Stimulated activated CD4-positive, alpha-beta T cell treated with anti-CD3 and anti-CD28 coated beads, Interleukin-1b, Interleukin-23, amount 100 ng/mL, for 24 hours (primary cell): ENCODE results near the gene ZDHHC17.
A peak's percentile ranks its signal among the peaks of the same experiment; 100 is the strongest.
"Not testable (repeated sequence)": the region's sequence is repeated elsewhere in the genome, so short reads cannot be mapped to it uniquely, and the experiment has no call there.

Experiments
- DNase-seq, 4 experiments: peaks; one replicate each; pipeline ENCODE4 v3.0.0-alpha.2; 2020; ENCODE audit warnings: low read depth in 4 of 4, low spot score in 1 of 4

The ZDHHC17 gene, protein sequence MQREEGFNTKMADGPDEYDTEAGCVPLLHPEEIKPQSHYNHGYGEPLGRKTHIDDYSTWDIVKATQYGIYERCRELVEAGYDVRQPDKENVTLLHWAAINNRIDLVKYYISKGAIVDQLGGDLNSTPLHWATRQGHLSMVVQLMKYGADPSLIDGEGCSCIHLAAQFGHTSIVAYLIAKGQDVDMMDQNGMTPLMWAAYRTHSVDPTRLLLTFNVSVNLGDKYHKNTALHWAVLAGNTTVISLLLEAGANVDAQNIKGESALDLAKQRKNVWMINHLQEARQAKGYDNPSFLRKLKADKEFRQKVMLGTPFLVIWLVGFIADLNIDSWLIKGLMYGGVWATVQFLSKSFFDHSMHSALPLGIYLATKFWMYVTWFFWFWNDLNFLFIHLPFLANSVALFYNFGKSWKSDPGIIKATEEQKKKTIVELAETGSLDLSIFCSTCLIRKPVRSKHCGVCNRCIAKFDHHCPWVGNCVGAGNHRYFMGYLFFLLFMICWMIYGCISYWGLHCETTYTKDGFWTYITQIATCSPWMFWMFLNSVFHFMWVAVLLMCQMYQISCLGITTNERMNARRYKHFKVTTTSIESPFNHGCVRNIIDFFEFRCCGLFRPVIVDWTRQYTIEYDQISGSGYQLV

GRCh38 chr12:76763746-76764675 is at the start of gene ZDHHC17:
TSS of gene ZDHHC17 (plus strand) at chr12:76764115. CDS start at chr12:76764237, 122 bp downstream.
- peak; percentile 63 to 84 (median 81) for DNase-seq

DNA sequence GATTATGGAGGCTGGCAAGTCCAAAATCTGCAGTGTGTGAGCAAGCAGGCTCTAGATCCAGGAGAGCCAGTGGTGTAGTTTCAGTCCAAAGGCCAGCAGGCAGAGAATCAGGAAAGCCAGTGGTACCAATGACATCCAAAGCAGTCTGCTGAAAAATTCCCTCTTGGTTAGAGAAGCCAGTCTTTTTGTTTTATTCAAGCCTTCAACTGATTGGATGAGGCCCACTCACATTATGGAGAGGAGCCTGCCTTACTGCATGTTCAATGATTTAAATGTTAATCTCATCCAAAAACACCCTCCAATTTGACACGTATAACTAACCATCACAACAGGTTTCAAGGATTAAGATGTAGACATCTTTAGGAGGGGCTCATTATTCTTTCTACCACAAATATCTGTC is 49.5 kb upstream of the ZDHHC17 start:
- no peak for DNase-seq

DNA sequence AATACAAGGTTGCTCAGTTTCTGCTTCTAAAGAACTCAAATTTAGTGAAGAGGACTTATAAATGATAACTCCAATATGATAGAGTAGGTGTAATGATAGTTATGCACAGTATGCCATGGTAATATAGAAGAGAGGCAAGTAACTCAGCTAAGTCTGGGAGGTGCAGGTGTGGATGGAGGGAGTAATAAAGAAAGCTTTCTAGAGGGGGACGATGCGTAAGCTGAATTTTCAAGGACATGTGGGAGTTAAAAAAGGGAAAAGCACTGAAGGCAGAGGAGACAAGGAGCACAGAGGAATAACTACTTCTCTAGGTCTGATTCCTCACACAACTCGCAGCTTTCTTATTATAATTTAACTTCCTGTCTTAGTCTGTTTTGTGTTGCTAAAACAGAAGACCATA is 49.1 kb upstream of the ZDHHC17 start:
- DNase-seq: no peak

DNA sequence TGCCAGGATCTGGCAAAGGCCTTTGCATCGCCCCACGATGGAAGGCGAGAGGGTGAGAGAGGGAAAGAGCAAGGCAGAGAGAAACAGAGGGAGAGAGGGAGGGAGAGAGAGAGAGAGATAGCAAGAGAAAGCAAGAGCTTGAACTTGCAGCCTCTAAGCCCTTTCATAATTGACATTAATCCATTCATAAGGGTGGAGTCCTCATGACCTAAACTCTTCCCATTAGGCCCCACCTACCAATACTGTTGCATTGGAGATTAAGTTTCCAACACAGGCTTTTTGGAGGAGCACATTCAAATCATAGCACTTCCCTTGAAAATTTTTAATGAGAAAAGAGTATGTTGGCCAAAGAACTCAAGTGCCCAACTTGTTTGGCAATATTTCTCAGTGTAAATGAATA is 48.6 kb upstream of the ZDHHC17 start:
- DNase-seq: no peak

GRCh38 chr12:76717314-76717713 is 46.6 kb upstream of the ZDHHC17 start:
- DNase-seq: no peak

DNA sequence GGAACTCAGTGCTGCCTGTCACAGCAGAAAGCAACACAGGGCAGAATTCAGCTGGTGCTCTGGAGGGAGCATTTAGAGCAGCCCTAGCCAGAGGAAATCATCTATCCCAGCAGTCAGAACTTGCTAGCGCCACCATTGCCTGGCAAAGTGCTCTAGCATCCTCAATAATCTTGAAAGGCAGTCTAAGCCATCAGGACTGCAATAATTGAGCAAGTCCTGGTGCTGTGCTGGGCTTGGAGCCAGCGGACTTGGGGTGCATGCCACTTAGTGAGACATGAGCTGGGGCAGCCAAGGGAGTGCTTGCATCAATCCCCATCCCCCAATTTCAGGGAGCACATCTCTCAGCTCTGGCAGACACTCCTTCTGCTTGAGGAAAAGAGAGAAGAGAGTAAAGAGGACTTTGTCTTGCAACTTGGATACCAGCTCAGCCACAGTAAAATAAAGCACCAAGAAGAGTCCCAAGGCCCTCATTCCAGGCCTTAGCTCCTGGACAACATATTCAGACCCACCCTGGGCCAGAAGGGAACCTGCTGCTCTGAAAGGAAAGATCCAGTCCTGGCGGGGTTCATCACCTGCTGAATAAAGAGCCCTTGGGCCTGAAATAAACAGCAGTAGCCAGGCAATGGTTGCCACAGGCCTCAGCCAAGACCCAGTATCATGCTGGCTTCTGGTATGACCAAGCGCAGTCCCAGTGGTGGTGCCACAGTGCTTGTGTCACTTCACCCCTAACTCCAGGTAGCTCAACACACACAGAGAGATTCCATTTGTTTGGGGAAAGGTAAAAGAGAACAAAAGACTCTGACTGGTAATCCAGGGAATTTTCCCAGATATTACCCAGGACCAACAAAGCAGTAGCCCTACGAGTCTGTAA is 44.5 kb upstream of the ZDHHC17 start:
- no peak for DNase-seq

GRCh38 chr12:76720068-76720467 is 43.8 kb upstream of the ZDHHC17 start:
- DNase-seq: no peak

GRCh38 chr12:76726626-76727025 is 37.3 kb upstream of the ZDHHC17 start:
- DNase-seq: no peak

- DNase-seq: not testable (repeated sequence)
Measured at GRCh38 chr12:76732188-76732587, 31.7 kb upstream of the ZDHHC17 start.

DNA sequence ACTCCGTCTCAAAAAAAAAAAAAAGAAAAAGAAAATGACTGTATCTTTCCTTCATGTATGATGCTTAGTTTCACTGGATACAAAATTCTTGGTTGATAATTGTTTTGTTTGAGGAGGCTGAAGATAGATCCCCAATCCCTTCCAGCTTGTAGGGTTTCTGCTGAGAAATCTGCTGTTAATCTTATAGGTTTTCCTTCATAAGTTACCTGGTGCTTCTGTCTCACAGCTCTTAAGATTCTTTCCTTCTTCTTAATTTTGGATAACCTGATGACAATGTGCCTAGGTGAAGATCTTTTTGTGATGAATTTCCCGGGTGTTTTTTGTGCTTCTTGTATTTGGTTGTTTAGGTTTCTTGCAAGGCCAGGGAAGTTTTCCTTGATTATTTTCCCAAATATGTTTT is 26.2 kb upstream of the ZDHHC17 start:
- DNase-seq: not testable (repeated sequence)

DNA sequence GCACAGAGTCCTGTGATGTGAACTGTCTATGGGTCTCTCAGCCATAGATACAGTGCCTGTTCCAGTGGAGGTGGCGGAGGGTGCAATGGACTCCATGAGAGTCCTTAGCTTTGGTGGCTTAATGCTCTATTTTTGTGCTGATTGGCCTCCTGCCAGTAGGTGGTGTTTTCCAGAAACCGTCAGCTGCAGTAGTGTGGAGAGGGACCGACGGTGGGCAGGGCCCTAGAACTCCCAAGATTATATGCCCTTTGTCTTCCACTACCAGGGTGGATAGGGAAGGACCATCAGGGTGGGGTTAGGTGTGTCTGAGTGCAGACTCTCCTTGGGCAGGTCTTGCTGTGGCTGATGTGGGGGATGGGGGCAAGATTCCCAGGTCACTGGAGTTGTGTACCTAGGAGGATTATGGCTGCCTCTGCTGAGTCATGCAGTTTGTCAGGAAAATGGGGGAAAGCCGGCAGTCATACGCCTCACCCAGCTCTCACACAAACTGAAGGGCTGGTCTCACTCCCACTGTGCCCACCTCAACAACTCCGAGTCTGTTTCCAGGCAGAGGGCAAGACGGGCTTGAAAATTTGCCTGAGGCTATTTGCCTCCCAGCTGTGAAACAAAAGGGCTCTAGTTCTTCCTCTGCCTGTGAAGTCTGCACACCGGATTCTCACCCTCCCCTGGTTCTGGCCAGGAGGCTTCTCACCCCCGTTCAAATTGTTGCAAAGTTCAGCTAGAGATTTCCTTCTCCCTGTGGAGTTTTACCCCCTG is 24.9 kb upstream of the ZDHHC17 start:
- DNase-seq: no peak

GRCh38 chr12:76739896-76740295 is 24.0 kb upstream of the ZDHHC17 start:
- no peak for DNase-seq

DNA sequence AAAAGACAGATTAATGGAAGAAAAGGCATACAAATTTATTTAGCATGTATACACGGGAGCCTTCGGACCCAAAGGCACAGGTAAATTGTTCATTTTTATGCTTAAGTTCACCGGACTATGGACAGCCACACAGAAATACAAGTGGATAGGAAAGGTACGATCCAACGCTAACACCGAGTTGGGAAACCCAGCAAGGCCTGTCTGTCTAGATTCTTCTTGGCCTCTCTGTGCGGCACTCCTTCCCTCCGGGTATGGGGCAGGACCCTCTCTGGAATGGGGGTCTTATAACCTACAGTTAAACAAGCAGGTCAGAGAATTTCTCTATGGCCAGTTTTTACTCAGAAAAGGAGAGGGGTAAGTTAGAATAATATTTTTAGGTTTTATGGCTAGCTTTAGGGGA is 23.4 kb upstream of the ZDHHC17 start:
- no peak for DNase-seq

DNA sequence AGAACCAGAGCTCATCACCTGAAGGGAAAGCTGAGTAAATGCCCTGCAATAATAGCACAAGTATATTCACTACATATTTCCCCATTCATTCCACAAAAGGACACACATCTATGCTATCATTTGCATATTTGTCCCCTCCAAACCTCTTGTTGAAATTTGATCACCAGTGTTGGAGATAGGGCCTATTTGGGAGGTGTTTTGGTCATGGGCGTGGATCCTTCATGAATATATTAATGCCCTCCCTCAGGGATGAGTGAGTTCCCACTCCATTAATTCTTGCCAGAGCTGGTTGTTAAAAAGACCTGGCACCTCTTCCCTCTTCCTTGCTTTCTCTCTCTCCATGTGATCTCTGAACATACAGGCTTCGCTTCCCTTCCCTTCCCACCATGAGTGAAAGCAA is 18.6 kb upstream of the ZDHHC17 start:
- DNase-seq: no peak

DNA sequence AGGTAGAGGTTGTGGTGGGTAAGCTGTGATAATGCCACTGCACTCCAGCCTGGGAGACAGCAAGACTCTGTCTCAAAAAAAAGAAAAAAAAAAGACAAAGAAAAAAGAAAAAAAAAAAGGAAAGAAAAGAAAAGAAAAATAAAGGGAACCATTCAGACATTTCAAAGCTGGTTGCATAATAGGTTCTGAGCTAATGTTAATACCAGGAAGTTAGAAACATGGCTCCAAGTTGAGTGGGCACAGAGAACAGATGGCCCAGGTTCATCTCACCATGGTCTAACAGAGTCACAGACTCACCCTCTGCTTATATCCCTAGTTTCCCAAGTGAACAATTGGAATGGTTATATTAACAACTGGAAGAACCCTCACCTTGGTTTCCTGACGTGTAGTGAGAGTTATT is 17.4 kb upstream of the ZDHHC17 start:
- no peak for DNase-seq

DNA sequence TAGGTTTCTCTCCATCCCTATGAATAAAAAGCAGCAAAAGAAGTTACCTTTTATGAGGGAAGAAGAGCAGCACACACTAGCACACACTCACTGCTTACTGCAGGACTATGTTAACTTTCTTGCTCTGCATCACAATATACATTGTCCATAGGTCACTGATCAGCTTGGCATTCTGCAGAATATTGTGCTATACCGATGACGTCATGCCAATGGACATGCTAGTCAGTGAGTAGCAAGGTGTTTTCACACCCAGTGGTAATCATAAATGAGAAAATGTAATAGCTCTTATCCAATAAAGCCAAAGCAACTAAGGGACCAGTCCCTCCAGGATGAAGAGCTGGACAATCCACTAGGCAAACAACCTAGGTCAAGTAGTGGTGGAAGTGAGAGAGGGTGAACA is 16.7 kb upstream of the ZDHHC17 start:
- DNase-seq: no peak

DNA sequence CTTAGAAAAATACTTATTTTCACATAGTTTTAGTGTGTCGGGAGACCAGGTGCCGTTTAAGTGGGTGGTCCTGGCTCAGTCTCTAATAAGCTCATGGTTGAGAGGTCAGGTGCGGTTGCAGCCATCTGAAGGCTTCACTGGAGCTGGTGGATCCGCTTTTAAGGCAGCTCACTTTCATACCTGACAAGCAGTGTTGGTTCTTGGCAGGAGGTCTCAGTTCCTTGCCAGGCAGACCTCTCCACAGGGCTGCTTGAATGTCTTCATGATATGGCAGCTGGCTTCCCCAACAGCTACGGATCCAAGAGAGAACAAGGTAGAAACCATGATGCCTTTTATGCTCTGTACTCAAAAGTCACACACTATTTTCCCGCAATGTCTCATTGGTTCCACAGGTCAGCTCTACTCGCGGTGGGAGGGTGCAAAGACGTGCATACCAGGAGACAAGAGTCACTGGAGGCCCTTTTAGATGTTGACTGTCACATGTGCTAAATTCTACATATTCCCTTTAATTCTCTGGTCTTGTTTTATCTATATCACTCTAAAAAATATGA is 8.0 kb upstream of the ZDHHC17 start:
- DNase-seq: no peak

DNA sequence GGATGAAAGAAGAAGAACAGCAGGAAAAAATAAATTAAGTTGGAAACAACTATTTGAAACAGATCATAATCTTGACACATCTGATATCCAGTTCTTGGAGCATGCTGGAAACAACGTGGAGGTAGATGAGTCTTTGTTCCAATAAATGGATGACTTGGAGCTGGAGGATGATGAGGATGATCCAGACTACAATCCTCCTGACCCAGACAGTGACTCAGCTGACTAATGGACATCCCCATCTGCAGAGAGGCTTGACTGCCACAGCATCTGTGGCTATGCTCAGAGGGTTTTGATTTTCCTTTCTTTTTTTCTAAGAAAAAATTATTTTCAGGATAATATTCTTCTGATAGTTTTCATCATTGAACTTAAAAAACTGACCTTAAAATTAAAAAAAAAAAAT is 6.2 kb upstream of the ZDHHC17 start:
- DNase-seq: no peak

GRCh38 chr12:76762601-76762980 is 1.3 kb upstream of the ZDHHC17 start:
- no peak for DNase-seq

DNA sequence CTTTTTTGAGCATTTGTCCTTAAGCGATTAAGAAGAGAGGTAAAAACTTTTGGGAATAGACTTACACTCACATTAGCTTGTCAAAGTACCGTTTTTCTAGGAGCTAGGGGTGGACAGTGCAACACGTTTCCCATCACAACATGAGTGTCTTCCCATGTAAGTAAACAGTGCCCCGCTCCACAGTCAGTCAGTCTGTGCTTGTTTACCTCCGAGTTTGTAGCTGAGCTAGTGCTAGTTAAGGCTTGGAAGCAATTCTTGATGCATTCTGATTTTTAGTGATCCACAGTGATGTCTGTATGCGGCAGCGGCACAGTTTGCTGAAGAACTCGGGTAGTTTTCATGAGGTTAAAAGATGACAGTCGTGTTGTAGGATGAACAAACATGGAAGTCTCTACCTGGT is 941 bp downstream of the ZDHHC17 start:
- no peak for DNase-seq
